IMR-90 (cell line): ENCODE results near the gene SLC18A2. TPM values are rescaled to one million over a fixed set of nuclear protein-coding genes. Genes with fewer than 3 reads are reported as not detected.

Source experiments
- ATAC-seq: fragments of 200-7000 bp; cut with Tn5 transposase; 2 replicates; pipeline ENCODE4 v1.9.1; 2020; ENCODE audit warnings: low read depth, mild to moderate bottlenecking, moderate library complexity
- BruUV-seq: library from RNA; stranded (reverse); fragments of 400-500 nt; replicated peaks from 2 replicates; lab custom pipeline; 2021; lab: Mats Ljungman, UMichigan
- CTCF ChIA-PET: fragments of 300-600 bp; formaldehyde crosslinking; extraction: SDS; loops from one replicate; lab custom pipeline; 2021; ENCODE audit warnings: antibody characterized with exemption; lab: Yijun Ruan, JAX
- POLR2A ChIA-PET: fragments of 300-600 bp; sonication (Branson Sonifier 250); formaldehyde crosslinking; loops from one replicate; lab custom pipeline; 2022; ENCODE audit warnings: antibody characterized with exemption; ENCODE audit not compliant: unreplicated experiment; lab: Charles Lee
- DNase-seq: peaks from one replicate; pipeline ENCODE4 v3.0.0; 2013
- H2AFZ ChIP-seq: replicated peaks from 2 replicates; pipeline ENCODE3; 2013; ENCODE audit warnings: low read length, mild to moderate bottlenecking; ENCODE audit not compliant: poor library complexity
- H2AK5ac ChIP-seq: 2 replicates; pipeline ENCODE4 v1.6.1; 2013; ENCODE audit warnings: low read depth, low read length, inconsistent platforms
- H2AK9ac ChIP-seq: replicated peaks from 2 replicates; pipeline ENCODE3; 2013; ENCODE audit warnings: mild to moderate bottlenecking, low read depth, low read length, moderate library complexity; ENCODE audit not compliant: poor library complexity
- H2BK120ac ChIP-seq: 2 replicates; pipeline ENCODE4 v1.6.1; 2013; ENCODE audit warnings: low read depth, low read length, inconsistent platforms
- H2BK15ac ChIP-seq: 3 replicates; pipeline ENCODE4 v1.6.1; 2013; ENCODE audit warnings: low read depth, low read length, inconsistent platforms
- H2BK20ac ChIP-seq: 2 replicates; pipeline ENCODE4 v1.6.1; 2013; ENCODE audit warnings: low read depth, mild to moderate bottlenecking, inconsistent platforms, low read length, moderate library complexity
- H2BK5ac ChIP-seq: 2 replicates; pipeline ENCODE4 v1.6.1; 2013; ENCODE audit warnings: mild to moderate bottlenecking, low read depth, low read length, inconsistent platforms; ENCODE audit not compliant: poor library complexity, severe bottlenecking
- H3K14ac ChIP-seq: replicated peaks from 2 replicates; pipeline ENCODE4 v1.6.1; 2013; ENCODE audit warnings: low read depth, low read length, inconsistent platforms
- H3K18ac ChIP-seq: 2 replicates; pipeline ENCODE4 v1.6.1; 2013; ENCODE audit warnings: low read depth, low read length, control low read depth
- H3K23ac ChIP-seq: 2 replicates; pipeline ENCODE4 v1.6.1; 2013; ENCODE audit warnings: low read depth, low read length, inconsistent platforms
- H3K27ac ChIP-seq: 2 replicates; pipeline ENCODE4 v1.5.1; 2013; ENCODE audit warnings: mild to moderate bottlenecking, control low read depth, low read length; ENCODE audit not compliant: insufficient read depth
- H3K27me3 ChIP-seq: 2 replicates; pipeline ENCODE4 v1.6.1; 2013; ENCODE audit warnings: low read length; ENCODE audit not compliant: control insufficient read depth, insufficient read depth
- H3K36me3 ChIP-seq: 2 replicates; pipeline ENCODE4 v1.6.1; 2013; ENCODE audit warnings: low read length, mixed read lengths; ENCODE audit not compliant: control insufficient read depth, insufficient read depth
- H3K4ac ChIP-seq: 2 replicates; pipeline ENCODE4 v1.6.1; 2013; ENCODE audit warnings: low read depth, low read length, inconsistent platforms
- H3K4me1 ChIP-seq: 2 replicates; pipeline ENCODE4 v1.6.1; 2013; ENCODE audit warnings: low read length, mixed read lengths; ENCODE audit not compliant: control insufficient read depth, insufficient read depth
- H3K4me2 ChIP-seq: 2 replicates; pipeline ENCODE4 v1.6.1; 2013; ENCODE audit warnings: low read depth, mild to moderate bottlenecking, control low read depth, low read length, moderate library complexity
- H3K4me3 ChIP-seq: 2 replicates; pipeline ENCODE4 v1.5.1; 2013; ENCODE audit warnings: low read depth, mild to moderate bottlenecking, control low read depth, low read length, moderate library complexity; ENCODE audit not compliant: insufficient read depth
- H3K56ac ChIP-seq: 2 replicates; pipeline ENCODE4 v1.6.1; 2013; ENCODE audit warnings: low read length, inconsistent platforms; ENCODE audit not compliant: insufficient read depth; ENCODE audit errors: extremely low read depth
- H3K79me1 ChIP-seq, 2 experiments: 2 replicates each; pipeline ENCODE4 v1.6.1; 2013; ENCODE audit warnings: low read length in 2 of 2, inconsistent platforms in 1 of 2, low read depth in 1 of 2
- H3K9ac ChIP-seq: 2 replicates; pipeline ENCODE4 v1.6.1; 2013; ENCODE audit warnings: low read depth, low read length, control low read depth
- H3K9me1 ChIP-seq: 2 replicates; pipeline ENCODE4 v1.6.1; 2013; ENCODE audit warnings: low read length, inconsistent platforms; ENCODE audit not compliant: insufficient read depth
- H3K9me3 ChIP-seq: 2 replicates; pipeline ENCODE4 v1.6.1; 2013; ENCODE audit warnings: low read length; ENCODE audit not compliant: control insufficient read depth, insufficient read depth
- H4K20me1 ChIP-seq: 2 replicates; pipeline ENCODE4 v1.6.1; 2013; ENCODE audit warnings: low read length, inconsistent platforms; ENCODE audit not compliant: insufficient read depth
- H4K5ac ChIP-seq: 2 replicates; pipeline ENCODE4 v1.6.1; 2013; ENCODE audit warnings: mild to moderate bottlenecking, low read depth, low read length, control low read depth
- H4K8ac ChIP-seq, 2 experiments: 2 replicates each; pipeline ENCODE4 v1.6.1; 2013; ENCODE audit warnings: low read depth in 2 of 2, low read length in 2 of 2, control low read depth in 1 of 2, inconsistent platforms in 1 of 2
- H4K91ac ChIP-seq: 2 replicates; pipeline ENCODE4 v1.6.1; 2013; ENCODE audit warnings: low read depth, low read length, inconsistent platforms; ENCODE audit not compliant: insufficient read depth
- BHLHE40 ChIP-seq: fragments of 150-350 bp; IDR thresholded peaks from 2 replicates; pipeline ENCODE4 v1.6.1; 2016; ENCODE audit warnings: mild to moderate bottlenecking, low read depth, low read length
- CEBPB ChIP-seq: IDR thresholded peaks from 2 replicates; pipeline ENCODE4 v1.6.1; 2012; ENCODE audit warnings: low read depth, low read length, improper control_type of control experiment
- CHD1 ChIP-seq: IDR thresholded peaks from 2 replicates; pipeline ENCODE4 v1.6.1; 2012; ENCODE audit warnings: low read depth, low read length, improper control_type of control experiment
- ELK1 ChIP-seq: fragments of 150-350 bp; IDR thresholded peaks from 2 replicates; pipeline ENCODE4 v1.6.1; 2016; ENCODE audit warnings: low read depth, mild to moderate bottlenecking, low read length, moderate library complexity, borderline replicate concordance
- FOS ChIP-seq: fragments of 150-350 bp; IDR thresholded peaks from 2 replicates; pipeline ENCODE4 v1.6.1; 2016; ENCODE audit warnings: low read depth, low read length
- MAFK ChIP-seq: IDR thresholded peaks from 2 replicates; pipeline ENCODE4 v1.6.1; 2012; ENCODE audit warnings: low read depth, low read length, improper control_type of control experiment
- MAZ ChIP-seq: IDR thresholded peaks from 2 replicates; pipeline ENCODE4 v1.6.1; 2012; ENCODE audit warnings: low read depth, mild to moderate bottlenecking, low read length, improper control_type of control experiment, moderate library complexity, borderline replicate concordance
- MXI1 ChIP-seq: IDR thresholded peaks from 2 replicates; pipeline ENCODE4 v1.6.1; 2012; ENCODE audit warnings: low read depth, mild to moderate bottlenecking, low read length, moderate library complexity, borderline replicate concordance
- NFE2L2 ChIP-seq: fragments of 150-350 bp; IDR thresholded peaks from 2 replicates; pipeline ENCODE4 v1.6.1; 2016; ENCODE audit warnings: low read depth, mild to moderate bottlenecking, low read length
- POLR2A ChIP-seq: IDR thresholded peaks from 2 replicates; pipeline ENCODE4 v1.6.1; 2012; ENCODE audit warnings: mild to moderate bottlenecking, low read depth, low read length
- RAD21 ChIP-seq: IDR thresholded peaks from 2 replicates; pipeline ENCODE4 v1.6.1; 2012; ENCODE audit warnings: low read length, improper control_type of control experiment
- RCOR1 ChIP-seq: IDR thresholded peaks from 2 replicates; pipeline ENCODE4 v1.6.1; 2012; ENCODE audit warnings: mild to moderate bottlenecking, low read length, improper control_type of control experiment; ENCODE audit not compliant: insufficient replicate concordance
- RFX5 ChIP-seq: IDR thresholded peaks from 2 replicates; pipeline ENCODE4 v1.8.0; 2012; ENCODE audit warnings: low read depth, mild to moderate bottlenecking, low read length, moderate library complexity
- SMC3 ChIP-seq: fragments of 150-350 bp; IDR thresholded peaks from 2 replicates; pipeline ENCODE4 v1.6.1; 2016; ENCODE audit warnings: low read depth, mild to moderate bottlenecking, antibody characterized with exemption, low read length, moderate library complexity
- WGBS, 2 experiments: methylation state at CpG; one replicate each; pipeline versions ENCODE4 v1.1.5 to v1.1.7; 2013; ENCODE audit warnings: missing lambda C conversion rate in 2 of 2; ENCODE audit not compliant: insufficient read length in 1 of 2; ENCODE audit errors: extremely low coverage in 2 of 2; 5-methylcytosine and 5-hydroxymethylcytosine counted together
- dilution Hi-C: fragments of 300-500 bp; cut with HindIII; formaldehyde crosslinking; loops from one replicate; pipeline ENCODE4 v1.14.3; 2018; ENCODE audit warnings: low sequenced_read_pairs; ENCODE audit not compliant: unreplicated experiment
- in situ Hi-C: fragments of 300-500 bp; cut with MboI; formaldehyde crosslinking; loops from 3 replicates; pipeline ENCODE4 v1.14.3; 2019; ENCODE audit warnings: low sequenced_read_pairs, inconsistent platforms, mixed read lengths
- intact Hi-C: fragments of 100-400 bp; cut with micrococcal nuclease; formaldehyde crosslinking; loops from 2 replicates; pipeline ENCODE4 v1.10.0; 2022
- polyA plus RNA-seq, 3 experiments: library from polyadenylated mRNA; depleted of rRNA; stranded (reverse); fragments of >200 nt; gene quantifications; 2 replicates each; pipeline ENCODE4 v1.2.3, GENCODE V29; 2012; ENCODE audit warnings: low replicate concordance in 1 of 3
- total RNA-seq: library from RNA; depleted of rRNA; stranded (reverse); fragments of >200 nt; gene quantifications from 2 replicates; pipeline ENCODE4 v1.2.3, GENCODE V29; 2012
- TF ChIP-seq, protein P1 (sequence below): conservative IDR thresholded peaks from 2 replicates; pipeline ENCODE4 v1.5.1; 2012; ENCODE audit warnings: mild to moderate bottlenecking, low read depth, low read length, improper control_type of control experiment
- TF ChIP-seq, protein P2 (sequence below): fragments of 150-350 bp; IDR thresholded peaks from 2 replicates; pipeline ENCODE4 v1.6.1; 2017; ENCODE audit warnings: mild to moderate bottlenecking, antibody characterized with exemption, low read length, low read depth

SLC18A2 gene
- total and polyA plus RNA-seq, 2 of the 4 experiments (the other 2 are of a cell fraction), result not detected

GRCh38 chr10:117248750-117249465 is 8.0 kb downstream of the SLC18A2 start:
- H2AFZ ChIP-seq, result no peak overlapping the region
- H3K9me1 ChIP-seq, result no peaks in the 10 kb centered on the region
- H3K27ac ChIP-seq, result no peak overlapping the region
- no peaks in the 10 kb centered on the region for H3K79me1 ChIP-seq
- H4K8ac ChIP-seq, result no peak overlapping the region
- no peak overlapping the region for H3K4me3 ChIP-seq
- no peaks in the 10 kb centered on the region for H3K4me1 ChIP-seq
- BruUV-seq, result no TSS peak
- intact Hi-C loops (no loop called here), in situ Hi-C loops (no loop called here), dilution Hi-C loops (no loop called here)
- H2BK120ac ChIP-seq, result no peak overlapping the region
- no peak overlapping the region for H2AK9ac ChIP-seq
- H2BK5ac ChIP-seq, result no peak overlapping the region
- peaks cover 6% of the 10 kb centered on the region for H3K27me3 ChIP-seq
- no CpG with 5 or more reads among the region's 10 CpGs for WGBS, 2 experiments
- H3K9ac ChIP-seq, result no peak overlapping the region
- no peaks in the 10 kb centered on the region for H3K36me3 ChIP-seq
- H3K14ac ChIP-seq, result no peak overlapping the region
- DNase-seq (no peak), ATAC-seq (no peak)
- no peak overlapping the region for H3K56ac ChIP-seq
- no peak overlapping the region for H4K5ac ChIP-seq
- no peak overlapping the region for H2BK15ac ChIP-seq
- H3K4me2 ChIP-seq, result no peak overlapping the region
- no peaks in the 10 kb centered on the region for H3K9me3 ChIP-seq
- CTCF ChIA-PET, result interaction anchor here (1.1 kb wide), 1 partner anchor 51 kb away, joined by 3 read pairs; no protein-coding TSS in a partner anchor
- H4K91ac ChIP-seq, result no peak overlapping the region
- no peaks in the 10 kb centered on the region for H4K20me1 ChIP-seq
- H3K18ac ChIP-seq, result no peak overlapping the region
- TF ChIP-seq, protein P1, sequence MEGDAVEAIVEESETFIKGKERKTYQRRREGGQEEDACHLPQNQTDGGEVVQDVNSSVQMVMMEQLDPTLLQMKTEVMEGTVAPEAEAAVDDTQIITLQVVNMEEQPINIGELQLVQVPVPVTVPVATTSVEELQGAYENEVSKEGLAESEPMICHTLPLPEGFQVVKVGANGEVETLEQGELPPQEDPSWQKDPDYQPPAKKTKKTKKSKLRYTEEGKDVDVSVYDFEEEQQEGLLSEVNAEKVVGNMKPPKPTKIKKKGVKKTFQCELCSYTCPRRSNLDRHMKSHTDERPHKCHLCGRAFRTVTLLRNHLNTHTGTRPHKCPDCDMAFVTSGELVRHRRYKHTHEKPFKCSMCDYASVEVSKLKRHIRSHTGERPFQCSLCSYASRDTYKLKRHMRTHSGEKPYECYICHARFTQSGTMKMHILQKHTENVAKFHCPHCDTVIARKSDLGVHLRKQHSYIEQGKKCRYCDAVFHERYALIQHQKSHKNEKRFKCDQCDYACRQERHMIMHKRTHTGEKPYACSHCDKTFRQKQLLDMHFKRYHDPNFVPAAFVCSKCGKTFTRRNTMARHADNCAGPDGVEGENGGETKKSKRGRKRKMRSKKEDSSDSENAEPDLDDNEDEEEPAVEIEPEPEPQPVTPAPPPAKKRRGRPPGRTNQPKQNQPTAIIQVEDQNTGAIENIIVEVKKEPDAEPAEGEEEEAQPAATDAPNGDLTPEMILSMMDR, result no peak
- TF ChIP-seq RCOR1, result no peak
- TF ChIP-seq ELK1, result no peak
- TF ChIP-seq, protein P2, sequence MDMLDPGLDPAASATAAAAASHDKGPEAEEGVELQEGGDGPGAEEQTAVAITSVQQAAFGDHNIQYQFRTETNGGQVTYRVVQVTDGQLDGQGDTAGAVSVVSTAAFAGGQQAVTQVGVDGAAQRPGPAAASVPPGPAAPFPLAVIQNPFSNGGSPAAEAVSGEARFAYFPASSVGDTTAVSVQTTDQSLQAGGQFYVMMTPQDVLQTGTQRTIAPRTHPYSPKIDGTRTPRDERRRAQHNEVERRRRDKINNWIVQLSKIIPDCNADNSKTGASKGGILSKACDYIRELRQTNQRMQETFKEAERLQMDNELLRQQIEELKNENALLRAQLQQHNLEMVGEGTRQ, result no peak
- TF ChIP-seq MXI1, result no peak
- no peak for TF ChIP-seq SMC3
- TF ChIP-seq MAFK, result no peak
- TF ChIP-seq RFX5, result no peak
- no peak for TF ChIP-seq POLR2A
- TF ChIP-seq NFE2L2, result no peak
- TF ChIP-seq MAZ, result no peak
- no peak for TF ChIP-seq RAD21
- TF ChIP-seq CEBPB, result no peak
- no peak for TF ChIP-seq CHD1
- no peak for TF ChIP-seq FOS
- no peak for TF ChIP-seq BHLHE40
- POLR2A ChIA-PET, result no interaction called here
- no peak overlapping the region for H2BK20ac ChIP-seq
- H3K23ac ChIP-seq, result no peak overlapping the region
- H2AK5ac ChIP-seq, result no peak overlapping the region
- no peak overlapping the region for H3K4ac ChIP-seq
